ENCODE measurements around the gene U2AF2.

Gene U2AF2

DNA sequence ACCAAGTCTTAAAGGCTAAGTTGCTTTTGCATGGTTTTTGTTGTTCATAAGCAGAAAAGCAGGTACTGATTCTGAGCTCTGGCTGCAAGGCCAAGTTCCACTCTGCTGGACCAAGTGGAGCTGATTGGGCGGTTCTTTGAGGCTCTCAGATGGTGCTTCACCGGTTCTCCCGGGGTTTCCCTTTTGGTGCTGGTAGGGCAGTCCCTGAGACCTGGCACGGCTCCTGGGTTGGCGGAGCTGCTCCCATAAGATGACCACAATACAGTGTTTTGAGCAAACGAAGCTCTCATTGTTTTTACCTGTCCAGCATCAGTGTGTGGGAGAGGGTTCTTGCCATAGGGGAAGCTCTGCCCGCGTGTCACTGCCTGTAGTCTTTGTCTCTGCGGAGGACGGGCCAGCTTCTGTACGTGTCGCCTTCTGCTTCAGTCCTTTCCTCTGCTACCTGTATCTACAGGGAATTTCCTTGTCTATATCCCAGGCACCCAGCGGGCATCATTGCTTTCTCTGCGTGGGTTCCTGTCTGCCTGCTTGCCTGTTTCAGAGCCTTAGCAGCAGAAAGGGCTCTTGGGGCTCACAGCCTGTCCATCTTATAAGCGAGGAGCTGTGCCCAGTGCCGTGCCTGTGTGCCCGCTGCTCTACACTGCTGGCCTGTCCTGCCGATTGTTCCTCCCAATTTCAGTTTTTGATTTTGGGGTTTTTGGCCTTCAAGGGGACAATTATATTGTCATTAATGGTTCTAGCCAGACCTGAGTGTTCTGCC, 2.3 kb downstream of the U2AF2 start:
- no peak for DNase-seq (ENCODE audit: low read depth)

DNA sequence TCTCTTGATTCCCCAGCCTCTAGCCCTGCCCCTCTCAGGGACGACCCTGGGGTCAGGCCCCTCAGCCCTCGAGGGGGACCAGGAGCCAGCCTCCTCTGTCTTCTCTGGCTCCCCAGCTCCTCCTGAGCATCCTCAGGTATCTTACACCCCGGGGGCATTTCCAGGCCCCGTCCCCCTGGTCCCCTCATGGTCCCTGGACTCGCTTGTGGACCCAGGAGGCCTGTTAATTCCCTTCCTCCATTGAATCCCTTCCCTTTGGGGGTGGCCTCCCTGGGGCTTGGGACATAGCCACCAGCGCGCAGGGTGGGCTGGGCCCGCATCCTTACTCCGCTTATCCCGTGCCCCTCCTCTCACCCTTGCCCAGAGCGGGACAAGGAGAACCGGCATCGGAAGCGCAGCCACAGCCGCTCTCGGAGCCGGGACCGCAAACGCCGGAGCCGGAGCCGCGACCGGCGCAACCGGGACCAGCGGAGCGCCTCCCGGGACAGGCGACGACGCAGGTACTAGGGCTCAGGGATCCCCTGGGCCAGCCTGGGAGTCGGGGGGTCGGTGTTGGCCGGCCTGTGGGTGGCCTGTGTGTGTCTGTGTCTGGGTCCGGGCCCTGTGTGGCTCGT, 4.1 kb downstream of the U2AF2 start:
- no peak for DNase-seq (ENCODE audit: low read depth)

DNA sequence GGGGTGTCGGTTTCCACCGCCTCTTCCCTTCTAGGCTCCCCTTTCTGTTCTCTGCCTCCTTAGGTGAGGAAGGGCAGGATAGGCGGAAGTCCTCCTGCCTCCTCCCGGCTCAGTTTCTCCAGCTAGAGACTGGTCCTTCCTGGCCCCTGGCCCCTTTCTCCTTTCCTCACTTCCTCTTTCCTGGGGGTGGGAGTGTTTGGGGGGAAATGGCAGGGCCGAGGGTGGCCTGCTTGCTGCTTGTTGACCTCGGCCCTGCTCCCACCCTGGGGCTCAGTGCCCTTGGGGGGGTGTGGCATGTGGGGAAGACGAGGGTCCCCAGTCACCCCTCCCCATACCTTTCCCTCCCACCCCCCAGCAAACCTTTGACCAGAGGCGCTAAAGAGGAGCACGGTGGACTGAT, 5.0 kb downstream of the U2AF2 start:
- no peak for DNase-seq (ENCODE audit: low read depth)

DNA sequence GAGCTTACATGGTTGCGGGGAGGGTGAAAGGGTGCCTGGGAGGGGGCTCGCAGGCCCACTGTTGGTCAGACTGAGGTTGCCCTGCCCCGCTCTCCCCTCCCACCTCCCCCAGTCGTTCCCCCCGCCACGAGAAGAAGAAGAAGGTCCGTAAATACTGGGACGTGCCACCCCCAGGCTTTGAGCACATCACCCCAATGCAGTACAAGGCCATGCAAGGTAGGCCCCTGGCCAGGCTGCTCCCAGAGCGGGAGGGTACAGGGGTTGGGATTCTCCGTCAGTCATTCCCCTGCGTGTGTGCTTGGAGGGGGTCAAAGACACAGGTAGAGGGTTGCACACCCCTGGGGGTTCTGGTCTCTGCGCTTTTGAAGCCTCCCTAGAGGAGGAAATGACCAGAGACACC, 5.6 kb downstream of the U2AF2 start:
- DNase-seq (ENCODE audit: low read depth) = no peak

DNA sequence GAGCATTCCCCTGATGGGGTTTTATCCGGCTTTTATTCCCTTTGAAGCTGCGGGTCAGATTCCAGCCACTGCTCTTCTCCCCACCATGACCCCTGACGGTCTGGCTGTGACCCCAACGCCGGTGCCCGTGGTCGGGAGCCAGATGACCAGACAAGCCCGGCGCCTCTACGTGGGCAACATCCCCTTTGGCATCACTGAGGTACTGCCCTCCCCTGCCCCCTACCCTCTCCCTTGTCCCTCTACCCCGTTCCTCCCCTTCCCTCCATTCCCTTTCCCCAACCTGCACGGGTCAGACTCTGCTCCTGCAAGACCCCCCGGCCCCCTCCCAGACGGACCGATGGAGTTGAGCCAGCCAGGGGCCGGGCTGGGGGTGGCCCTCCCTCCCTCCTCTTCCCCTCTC, 6.2 kb downstream of the U2AF2 start:
- DNase-seq (ENCODE audit: low read depth) = no peak

DNA sequence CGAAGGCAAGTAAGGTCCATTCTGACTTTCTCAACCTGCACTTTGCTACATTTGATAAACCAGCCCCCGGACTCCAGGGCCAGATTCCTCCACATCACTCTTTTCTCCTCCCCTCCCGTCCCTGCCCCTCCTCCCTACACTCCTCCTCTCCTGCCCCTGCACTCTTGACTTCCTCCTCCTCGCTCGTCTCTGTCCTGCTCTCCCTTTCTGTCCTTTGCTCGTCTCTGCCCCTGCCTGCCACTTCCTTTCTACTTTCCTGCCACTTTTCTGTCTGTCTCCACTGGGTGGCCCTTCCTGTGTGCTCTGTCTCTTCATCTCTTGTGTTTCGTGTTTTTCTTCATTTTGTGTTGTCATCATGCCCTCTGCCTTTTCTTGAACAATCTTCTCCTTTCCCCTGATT, 7.0 kb downstream of the U2AF2 start:
- no peak for DNase-seq (ENCODE audit: low read depth)

DNA sequence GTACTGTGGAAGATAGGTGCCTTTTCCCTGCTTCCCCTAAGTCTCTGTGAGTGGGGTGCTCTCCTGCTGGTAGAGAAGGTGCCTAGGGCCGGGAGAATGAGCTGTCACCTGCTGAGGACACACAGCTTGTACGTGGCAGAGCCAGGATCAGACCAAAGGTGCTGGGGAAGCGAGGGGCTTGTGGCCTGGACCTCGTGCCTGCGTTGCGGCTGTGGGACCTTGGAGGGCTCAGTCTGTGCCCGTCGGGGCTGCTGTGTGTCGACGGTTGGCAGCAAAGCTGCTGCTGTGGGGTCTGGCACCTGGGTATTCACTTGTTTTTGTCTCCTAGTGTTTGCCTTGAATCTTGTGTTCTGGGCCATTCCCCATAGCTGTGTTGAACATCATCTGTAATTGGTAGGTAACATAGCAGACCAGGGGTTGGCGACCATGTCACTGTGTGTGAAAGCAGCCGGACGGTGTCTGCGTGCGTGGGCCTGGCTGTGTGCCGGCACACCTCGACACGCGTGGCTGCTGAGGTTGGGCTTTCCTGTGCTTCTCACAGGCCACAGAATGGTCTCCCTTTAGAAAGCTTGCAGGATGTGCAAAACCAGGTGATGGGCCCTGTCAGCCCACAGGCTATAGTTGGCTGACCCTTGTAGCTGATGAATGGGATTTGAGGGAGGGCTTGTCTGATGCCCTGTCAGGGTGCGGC, 9.2 kb downstream of the U2AF2 start:
- no peak for DNase-seq (ENCODE audit: low read depth)

DNA sequence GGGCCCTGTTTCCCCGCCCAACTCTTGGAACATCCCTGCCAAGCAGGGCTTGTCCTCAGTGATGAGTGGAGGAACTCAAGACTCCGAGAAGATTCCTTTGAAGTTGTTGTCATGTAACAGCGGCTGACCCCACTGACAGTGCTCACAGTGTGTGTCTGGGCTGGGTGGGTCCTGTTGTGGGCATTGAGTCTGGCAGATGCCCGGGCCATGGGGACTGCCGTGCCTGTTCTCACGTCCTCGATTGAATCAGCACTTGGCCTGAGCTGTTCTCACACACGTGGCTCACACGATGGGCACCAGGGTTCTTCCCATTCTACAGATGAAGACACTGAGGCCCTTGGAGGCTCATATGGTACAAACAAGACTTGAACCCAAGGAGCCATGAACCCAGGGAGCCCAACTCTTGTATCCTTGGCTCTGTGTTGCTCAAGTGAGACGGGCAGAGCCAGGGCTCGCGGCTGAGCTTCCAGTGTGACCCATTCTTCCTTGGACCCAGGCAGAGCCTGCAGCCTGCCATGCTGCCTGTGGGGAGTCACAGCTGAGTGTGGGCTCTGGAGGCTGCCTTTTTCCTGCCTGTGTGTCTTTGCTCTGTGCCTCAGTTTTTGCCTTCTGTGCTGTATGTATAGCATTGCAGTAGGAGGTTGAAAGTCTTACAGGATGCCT, 11.6 kb downstream of the U2AF2 start:
- no peak for DNase-seq (ENCODE audit: low read depth)

DNA sequence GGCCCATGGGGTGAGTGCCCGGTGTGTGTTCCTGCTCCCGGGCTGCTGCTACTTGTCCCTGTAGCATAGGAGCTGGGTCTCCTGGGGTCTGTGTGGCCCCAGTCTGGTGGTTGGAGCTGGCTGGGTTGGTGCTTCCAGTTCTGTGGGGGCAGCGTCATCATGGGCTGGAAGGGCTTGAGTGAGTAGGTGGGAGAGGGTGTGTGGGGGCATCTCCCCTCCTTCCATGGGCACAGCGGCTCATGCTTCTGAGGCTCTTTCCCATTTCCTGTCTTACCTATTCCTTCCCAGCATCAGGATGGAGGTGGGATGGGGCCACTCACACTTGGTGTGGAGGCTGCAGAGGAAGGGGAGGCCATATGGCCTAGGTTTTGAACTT, 12.2 kb downstream of the U2AF2 start:
- no peak for DNase-seq (ENCODE audit: low read depth)

DNA sequence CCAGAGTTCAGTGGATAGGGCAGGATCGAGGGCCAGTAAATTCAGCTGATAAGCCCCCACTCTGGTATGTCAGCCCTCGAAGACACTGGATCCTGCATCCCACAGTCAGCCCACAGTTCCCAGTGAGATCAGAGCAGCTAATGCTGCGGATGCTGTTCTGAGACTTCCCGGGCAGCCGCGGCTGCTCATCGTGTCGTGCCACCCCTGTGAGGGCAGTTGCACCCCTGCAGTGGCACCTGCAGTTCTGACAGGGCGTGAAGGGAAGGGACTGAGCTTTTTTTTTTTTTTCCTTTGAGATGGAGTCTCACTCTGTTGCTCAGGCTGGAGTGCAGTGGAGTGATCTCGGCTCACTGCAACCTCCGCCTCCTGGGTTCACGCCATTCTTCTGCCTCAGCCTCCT, 12.7 kb downstream of the U2AF2 start:
- DNase-seq (ENCODE audit: low read depth) = no peak

DNA sequence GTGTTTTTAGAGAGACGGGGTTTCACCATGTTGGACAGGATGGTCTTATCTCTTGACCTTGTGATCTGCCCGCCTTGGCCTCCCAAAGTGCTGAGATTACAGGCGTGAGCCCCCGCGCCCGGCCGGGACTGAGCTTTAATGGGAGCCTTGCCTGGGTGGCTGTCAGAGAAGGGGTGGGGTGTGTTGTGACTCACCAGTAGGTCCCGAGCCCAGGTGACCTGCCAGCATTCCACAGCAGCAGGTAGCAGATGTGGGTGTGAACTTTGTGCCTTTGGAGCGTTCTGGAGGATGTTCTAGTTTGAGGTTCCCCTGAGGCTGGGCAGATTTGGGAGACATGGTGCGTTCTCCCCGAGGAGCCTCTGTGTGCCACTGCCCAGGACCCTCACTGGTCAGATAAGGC, 13.1 kb downstream of the U2AF2 start:
- DNase-seq (ENCODE audit: low read depth) = no peak

DNA sequence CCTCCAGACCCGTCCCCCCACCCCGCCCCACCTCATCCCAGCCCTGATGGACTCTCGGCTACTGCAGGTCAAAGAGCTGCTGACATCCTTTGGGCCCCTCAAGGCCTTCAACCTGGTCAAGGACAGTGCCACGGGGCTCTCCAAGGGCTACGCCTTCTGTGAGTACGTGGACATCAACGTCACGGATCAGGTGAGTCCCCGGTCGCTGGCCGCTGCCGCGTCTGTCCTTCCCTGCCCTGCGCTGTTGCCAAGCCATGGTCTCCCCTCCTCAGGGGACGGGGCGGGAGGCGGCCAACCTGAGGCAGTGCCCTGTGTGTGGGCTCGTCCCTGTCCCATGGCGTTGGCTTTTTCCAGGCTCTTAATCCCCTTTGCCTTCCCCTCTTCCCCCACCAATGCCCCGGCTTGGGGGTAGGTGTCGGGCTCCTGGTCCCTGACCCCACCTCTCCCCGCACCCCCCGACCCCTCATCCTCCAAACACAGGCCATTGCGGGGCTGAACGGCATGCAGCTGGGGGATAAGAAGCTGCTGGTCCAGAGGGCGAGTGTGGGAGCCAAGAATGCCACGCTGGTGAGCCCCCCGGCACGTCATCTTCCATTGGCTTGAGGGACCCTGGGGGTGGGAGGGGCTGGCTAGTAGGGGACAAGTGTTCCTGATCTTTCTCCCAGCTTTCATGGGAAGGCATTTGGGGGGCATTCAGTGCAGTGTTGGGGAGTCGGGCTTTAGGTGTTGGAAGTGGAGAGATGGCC, 13.9 kb downstream of the U2AF2 start:
- no peak for DNase-seq (ENCODE audit: low read depth)

DNA sequence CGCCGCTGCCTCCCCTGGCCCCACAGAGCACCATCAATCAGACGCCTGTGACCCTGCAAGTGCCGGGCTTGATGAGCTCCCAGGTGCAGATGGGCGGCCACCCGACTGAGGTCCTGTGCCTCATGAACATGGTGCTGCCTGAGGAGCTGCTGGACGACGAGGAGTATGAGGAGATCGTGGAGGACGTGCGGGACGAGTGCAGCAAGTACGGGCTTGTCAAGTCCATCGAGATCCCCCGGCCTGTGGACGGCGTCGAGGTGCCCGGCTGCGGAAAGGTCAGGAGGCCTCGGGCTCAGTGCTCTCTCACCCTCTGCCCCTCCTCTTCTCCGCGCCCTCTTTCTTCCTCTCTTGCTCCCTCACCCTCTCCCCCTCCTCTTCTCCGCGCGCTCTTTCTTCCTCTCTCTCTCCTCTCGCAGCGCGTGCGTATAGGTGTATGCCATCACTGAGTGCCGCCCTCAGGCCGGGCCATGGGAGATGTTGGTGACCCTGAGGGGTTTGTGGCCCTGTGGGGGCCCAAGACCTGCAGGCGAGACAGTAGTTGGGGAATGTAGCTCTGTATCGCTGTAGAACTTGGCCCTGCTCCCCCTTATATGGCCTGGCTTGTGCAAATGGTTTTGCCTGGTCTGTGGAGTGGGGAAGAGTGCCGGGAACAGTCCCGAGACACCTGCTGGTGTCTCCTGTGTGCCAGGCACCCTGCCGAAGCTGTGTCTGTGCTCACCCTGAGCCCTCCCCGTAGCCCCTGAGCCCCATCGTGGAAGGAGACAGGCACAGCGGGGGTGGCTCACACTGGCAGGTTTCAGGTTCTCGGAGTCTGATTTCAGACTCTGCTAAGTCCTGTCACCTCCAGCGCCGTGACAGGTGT, 14.8 kb downstream of the U2AF2 start:
- DNase-seq (ENCODE audit: low read depth) = no peak

DNA sequence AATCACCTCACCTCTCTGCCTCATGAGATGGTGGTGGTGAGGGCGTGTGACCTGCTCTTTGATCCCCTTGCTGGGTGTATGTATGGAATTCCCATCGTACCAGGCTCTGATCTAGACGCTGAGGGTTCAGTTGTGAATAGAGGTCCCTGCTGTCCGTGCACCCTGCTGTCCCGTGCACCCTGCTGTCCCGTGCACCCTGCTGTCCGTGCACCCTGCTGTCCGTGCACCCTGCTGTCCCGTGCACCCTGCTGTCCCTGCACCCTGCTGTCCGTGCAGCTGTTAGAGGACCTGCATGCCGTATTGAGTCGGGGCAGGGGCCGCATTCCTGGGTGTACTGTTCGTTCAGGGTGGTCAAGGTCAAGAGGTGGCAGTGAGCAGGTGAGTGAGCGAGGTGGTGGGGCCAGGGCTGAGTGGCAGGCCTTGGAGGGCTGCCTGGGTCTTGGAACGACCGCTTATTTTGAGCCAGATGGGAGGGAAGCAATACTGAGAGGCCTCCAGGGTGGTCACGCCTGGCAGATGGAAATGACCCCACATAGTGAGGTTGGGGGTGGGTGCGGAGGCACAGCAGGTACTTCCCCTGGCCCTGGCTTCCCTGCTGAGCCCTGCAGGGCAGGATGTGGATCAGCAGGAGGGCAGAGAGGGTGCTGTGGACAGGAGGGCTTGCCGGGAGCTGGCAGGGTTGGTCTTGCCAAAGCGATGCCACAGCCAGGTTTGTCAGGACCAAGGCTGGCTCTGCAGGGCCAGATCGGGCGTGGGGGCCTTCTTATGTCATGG, 15.6 kb downstream of the U2AF2 start:
- no peak for DNase-seq (ENCODE audit: low read depth)

DNA sequence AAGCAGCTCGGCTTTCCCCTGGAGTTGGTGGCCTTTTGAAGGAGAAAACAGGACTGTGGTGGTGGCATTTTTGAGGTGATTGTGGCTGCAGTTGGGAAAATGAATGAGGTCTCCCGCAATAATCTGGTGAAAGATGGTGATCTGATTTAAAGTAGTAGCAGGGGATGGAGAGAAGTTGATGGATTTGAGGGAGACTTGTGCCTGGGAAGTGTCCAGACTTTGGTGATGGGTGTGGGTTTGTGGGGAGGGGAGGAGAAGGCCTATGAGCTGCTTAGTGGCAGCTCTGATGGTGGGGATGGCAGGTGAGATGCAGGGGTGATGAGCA, 16.2 kb downstream of the U2AF2 start:
- DNase-seq (ENCODE audit: low read depth) = no peak

DNA sequence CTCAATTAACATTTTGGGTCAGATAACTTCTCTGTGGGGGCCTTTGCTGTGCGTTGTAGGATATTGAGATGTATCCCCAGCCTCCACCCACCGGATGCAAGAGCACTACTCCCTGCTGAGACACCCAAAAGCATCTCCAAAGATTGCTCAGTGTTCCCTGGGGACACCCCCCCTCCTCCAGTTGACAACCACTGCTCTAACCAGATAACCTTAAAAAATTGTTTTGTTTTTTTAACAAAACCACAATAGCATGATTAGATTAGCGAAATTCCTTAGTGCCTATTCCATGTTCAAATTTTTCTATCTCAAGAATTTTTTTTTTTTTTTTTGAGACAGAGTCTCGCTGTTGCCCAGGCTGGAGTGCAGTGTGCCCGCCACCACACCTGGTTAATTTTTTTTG, 17.6 kb downstream of the U2AF2 start:
- DNase-seq (ENCODE audit: low read depth) = no peak

DNA sequence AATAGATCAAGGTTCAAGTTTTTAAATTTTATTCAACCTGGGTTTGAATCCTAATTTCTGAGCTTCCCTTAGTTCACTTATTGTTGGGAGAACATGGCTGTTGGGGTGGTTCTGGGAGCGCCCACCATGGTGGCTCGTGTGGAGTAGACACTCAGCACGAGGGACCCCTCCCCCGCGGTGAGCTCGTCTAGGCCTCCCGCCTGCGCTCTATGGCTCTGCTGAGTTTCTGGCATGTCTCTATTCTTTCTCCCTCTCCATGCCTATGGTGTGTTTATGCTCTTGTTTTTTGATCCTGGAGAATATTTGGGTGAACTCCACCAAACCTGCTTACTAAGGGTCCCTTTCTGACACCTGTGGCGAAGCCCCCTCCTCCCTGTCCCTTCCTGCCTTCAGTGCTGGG, 18.6 kb downstream of the U2AF2 start:
- no peak for DNase-seq (ENCODE audit: low read depth)

DNA sequence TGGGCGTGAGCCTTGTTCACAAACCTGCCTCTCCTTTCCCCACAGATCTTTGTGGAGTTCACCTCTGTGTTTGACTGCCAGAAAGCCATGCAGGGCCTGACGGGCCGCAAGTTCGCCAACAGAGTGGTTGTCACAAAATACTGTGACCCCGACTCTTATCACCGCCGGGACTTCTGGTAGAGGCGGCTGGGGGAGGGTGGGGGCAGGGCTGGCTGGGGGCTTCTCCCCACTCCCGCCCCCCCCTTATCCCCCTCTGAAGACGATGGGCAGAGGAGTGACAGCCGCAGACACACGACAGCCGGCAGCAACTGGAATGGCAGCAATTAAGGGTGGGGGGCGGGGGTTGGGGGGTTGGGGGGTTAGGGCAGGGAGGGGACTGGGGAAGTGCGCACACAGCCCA, 19.1 kb downstream of the U2AF2 start:
- no peak for DNase-seq (ENCODE audit: low read depth)

DNA sequence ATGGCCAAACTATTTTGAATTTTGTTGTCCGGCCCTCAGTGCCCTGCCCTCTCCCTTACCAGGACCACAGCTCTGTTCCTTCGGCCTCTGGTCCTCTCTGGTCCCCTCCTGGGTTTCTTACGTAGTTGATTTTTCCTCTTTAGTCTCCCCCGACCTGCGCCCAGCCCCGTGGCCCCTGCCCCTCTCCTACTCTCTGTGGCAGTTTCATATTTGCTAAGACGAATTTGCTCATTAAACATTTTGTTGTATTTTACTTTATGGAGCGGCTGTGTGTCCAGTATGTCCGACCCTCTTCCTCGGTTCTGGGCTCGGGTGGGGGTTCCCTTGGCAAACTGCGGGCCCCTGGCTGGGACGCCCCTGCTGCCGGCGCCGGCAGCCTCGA, 19.6 kb downstream of the U2AF2 start:
- no peak for DNase-seq (ENCODE audit: low read depth)

DNA sequence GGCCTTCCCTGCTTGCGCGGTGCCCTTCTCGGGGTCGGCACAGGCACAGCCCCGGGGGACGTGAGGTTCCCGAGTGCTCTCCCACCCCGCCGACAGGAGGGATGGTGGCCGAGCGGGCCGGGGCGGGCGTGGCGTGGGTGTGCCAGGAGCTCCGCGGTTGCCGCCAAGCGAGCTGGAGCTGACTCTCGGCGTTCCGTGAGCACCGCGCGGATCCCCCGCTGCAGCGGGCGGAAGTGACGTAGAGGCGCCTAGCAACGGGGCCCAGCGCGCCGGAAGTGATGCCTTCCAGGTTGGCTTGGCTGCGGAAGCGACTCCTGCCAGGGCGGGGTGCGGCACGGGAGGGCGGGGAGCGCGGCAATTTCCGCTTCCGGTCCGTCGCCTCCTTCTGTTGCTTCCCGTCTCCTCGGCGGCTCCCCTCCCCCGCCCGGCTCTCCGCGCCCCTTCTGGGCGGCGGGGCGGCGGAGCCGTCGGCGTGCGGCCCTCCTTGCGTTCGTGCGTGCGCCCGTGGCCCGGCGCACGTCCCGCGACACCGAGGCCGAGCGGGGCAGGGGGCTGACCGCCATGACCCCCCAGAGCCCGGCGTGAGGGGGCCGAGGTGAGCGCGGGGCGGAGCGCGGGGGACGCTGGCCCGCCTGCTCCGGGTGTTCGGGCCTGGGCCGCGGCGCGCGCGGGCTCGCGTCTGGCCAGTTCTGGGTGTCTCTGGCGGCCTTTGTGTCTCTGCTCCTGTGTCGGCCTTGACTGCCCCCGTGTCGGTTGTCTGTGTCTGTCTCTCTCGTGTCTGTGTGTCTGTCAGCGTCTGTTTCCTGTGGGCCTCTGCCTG, 20.2 kb downstream of the U2AF2 start, which contains the start of gene EPN1:
EPN1 (plus strand) TSS at position 386 of the 820 bp plus-strand sequence. CDS start 3,402 bp downstream, outside the sequence.
- DNase-seq (ENCODE audit: low read depth) = peak; percentile 95

All from activated T-cell treated with anti-CD3 and anti-CD28 coated beads for 1 hour (primary cell).